Right lobe of liver (tissue), 4 donors: Measurements from ENCODE around the gene PGC.
"Not testable (repeated sequence)": the region's sequence is repeated elsewhere in the genome, so short reads cannot be mapped to it uniquely, and the experiment has no call there.

Experiments
- CTCF ChIP-seq, 4 donors: fragments of 200-600 bp in 3 of 4; fragments of 450-650 bp in 1 of 4; IDR thresholded peaks; one replicate each; pipeline versions ENCODE4 v1.5.1 to v1.8.0; 2016 to 2022; ENCODE audit warnings: antibody characterized with exemption in 4 of 4, mild to moderate bottlenecking in 2 of 4
- POLR2A ChIP-seq: fragments of 450-650 bp; IDR thresholded peaks from one replicate; pipeline ENCODE4 v1.6.1; 2017; ENCODE audit warnings: antibody characterized with exemption, mild to moderate bottlenecking
- donor health status: DM: no; HTN: no; CAD: no.
- donor health status: DM: no; HTN: no; CAD: no.
- donor health status: DM: no; HTN: yes; CAD: no.

- not testable (repeated sequence) for TF ChIP-seq POLR2A; CTCF (IDR thresholded peaks at IDR 0.05)
Observed at GRCh38 chr6:41766043-41766664, 19.0 kb upstream of the PGC start.
